ENCODE results near the gene METRN. TPM values are rescaled to one million over a fixed set of nuclear protein-coding genes. Genes with fewer than 3 reads are reported as not detected.

Gene METRN
- total RNA-seq, 4 donors from 2014 or later = 13.3 to 29.5 (median 26.0) TPM

- TF ChIP-seq CTCF (IDR thresholded peaks at IDR 0.05; ENCODE audit: low read depth) = no peak
These were observed 19.4 kb upstream of the METRN start for GRCh38 chr16:695355-696089.

- TF ChIP-seq CTCF (IDR thresholded peaks at IDR 0.05; ENCODE audit: low read depth) = no peak
These were observed 15.8 kb upstream of the METRN start for GRCh38 chr16:698911-699671.

- no peak for TF ChIP-seq CTCF (IDR thresholded peaks at IDR 0.05; ENCODE audit: low read depth)
These were observed 14.0 kb upstream of the METRN start for GRCh38 chr16:700684-701584.

- TF ChIP-seq CTCF (IDR thresholded peaks at IDR 0.05; ENCODE audit: low read depth) = no peak
These were observed 12.6 kb upstream of the METRN start for GRCh38 chr16:702341-702740.

- TF ChIP-seq CTCF (IDR thresholded peaks at IDR 0.05; ENCODE audit: low read depth) = no peak
These were observed 11.5 kb upstream of the METRN start for GRCh38 chr16:703406-703805.

- TF ChIP-seq CTCF (IDR thresholded peaks at IDR 0.05; ENCODE audit: low read depth) = no peak
These were observed 10.9 kb upstream of the METRN start for GRCh38 chr16:704047-704446.

All from subcutaneous adipose tissue (tissue), 4 donors.